NCI-H1417 (cell line): ENCODE measurements around the gene SDF2L1.
"Not testable (repeated sequence)": the region's sequence is repeated elsewhere in the genome, so short reads cannot be mapped to it uniquely, and the experiment has no call there.

Experiments
- DNase-seq, 3 experiments: peaks; one replicate each; lab custom pipeline; 2025; lab: John Stamatoyannopoulos, UW

Gene SDF2L1

DNA sequence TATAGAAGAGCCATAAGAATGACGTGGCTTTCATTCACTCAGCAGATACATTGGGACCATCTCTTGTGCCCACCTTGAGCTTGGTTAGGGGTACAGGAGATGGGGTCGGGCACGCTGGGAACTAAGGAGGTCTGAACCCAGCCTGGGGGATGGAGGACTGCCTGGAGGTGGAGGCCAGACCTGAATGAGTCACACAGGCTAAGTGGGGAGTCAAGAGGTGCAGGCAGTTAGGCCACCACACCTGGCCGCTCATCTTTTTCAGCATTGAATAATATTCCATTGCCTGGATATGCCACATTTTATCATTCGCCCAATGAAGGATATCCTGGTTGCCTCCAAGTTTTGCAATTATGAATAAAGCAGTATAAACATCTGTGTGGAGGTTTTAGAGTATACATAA lies 19.9 kb downstream of the SDF2L1 start:
- no peak for DNase-seq

DNA sequence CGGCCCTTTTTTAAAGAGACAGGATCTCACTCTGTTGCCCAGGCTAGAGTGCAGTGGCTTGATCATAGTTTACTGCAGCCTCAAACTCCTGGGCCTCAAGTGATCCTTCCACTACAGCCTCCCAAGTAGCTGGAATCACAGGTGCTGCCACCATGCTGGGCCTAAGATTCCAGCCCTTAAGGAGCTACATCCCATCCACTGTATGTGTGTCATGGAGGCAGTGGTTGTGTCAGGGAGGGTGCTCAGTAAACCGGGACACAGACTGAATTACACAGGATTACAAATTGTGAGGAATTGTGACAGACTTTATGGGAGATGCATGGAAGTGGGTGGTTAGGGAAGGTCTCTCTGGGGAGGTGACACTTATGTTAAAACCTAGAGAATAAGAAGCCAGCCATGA lies 21.6 kb downstream of the SDF2L1 start:
- DNase-seq = no peak

DNA sequence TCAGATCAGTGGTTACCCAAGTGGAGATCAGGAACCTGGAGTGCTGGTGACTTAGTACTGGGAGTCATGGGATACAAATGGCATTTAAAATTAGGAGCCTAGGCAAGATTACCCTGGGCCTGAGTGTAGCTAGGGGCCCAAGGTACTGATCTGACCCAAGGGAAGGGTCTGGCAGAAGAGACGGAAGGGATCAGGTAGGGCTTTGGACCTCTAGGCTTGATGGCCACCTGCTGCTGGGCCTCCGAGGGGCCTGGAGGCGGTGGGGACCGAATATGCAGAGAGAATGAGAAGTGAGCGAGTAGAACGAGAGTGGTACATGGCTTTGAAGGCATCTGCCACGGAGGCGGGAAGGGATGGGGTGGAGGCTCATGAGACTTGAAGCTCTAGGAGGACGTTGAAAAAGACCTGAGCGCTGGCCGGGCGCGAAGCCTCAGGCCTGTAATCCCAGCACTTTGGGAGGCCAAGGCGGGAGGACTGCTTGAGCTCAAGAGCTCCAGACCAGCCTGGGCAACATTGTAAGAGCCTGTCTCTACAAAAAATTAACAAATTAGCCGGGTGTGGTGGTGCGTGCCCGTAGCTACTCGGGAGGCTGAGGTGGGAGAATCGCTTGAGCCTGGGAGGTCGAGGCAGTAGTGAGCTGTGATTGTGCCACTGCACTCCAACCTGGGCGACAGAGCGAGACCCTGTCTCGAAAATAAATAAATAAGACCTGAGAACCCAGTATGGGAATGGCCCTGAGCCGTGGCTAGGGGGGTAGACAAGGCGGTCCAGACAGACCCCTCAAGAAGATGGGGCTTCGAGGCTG lies 23.1 kb downstream of the SDF2L1 start:
- no peak for DNase-seq

DNA sequence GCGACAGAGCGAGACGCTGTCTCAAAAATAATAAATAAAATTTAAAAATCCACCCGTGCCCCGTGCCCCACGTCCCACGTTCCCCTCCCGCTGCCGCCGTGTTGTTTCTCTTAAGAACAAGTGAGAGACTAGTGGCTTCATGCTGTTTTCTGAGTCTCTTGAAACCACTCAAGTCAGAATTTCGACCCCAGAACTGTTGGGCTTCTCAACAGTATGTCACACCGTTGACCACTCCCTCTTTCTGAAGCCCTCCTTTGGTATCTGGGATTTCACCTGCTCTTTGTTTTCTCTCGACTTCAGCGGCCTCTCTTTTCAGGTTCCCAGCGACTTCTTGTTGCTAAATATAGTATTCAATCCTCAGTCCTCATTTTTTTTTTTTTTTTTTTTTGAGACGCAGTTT lies 24.7 kb downstream of the SDF2L1 start:
- peak in 1 of 3 experiments; percentile 5 for DNase-seq

DNA sequence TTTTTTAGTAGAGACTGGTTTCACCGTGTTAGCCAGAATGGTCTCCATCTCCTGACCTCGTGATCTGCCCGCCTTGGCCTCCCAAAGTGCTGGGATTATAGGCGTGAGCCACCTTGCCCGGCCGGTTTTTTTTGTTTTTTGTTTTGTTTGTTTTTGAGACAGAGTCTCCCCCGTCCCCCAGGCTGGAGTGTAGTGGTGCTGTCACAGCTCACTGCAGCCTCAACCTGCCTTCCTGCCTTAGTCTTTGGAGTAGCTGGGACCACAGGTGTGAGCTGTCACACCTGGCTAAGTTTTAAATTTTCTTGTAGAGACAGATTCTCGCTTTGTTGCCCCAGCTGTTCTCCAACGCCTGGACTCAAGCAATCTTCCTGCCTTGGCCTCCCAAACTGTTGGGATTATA lies 26.9 kb downstream of the SDF2L1 start:
- no peak for DNase-seq

DNA sequence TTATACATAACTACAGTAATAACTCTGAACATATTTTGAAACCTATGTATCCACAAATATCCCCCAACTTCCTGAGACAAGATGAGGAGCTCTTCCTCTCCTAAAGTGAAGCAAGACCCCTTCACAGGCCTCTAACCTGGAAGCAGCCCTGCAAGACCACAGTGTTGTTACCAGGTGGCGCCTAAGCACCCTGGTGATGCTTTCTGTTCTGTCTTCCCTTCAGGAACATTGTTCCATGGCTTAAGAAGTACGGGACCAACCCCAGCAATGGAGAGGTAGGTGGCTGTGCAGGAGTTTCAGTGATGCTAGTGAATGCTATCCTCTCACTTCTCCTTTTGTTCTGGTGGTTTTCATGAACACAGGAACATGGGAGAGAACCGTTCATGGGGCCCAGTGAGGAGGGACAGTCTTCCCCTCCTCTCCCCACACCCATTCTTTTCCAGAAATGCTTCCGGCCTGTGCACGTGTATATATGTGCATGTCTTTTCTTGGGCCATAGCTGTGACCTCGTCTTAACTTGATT lies 30.1 kb downstream of the SDF2L1 start:
- DNase-seq = no peak

DNA sequence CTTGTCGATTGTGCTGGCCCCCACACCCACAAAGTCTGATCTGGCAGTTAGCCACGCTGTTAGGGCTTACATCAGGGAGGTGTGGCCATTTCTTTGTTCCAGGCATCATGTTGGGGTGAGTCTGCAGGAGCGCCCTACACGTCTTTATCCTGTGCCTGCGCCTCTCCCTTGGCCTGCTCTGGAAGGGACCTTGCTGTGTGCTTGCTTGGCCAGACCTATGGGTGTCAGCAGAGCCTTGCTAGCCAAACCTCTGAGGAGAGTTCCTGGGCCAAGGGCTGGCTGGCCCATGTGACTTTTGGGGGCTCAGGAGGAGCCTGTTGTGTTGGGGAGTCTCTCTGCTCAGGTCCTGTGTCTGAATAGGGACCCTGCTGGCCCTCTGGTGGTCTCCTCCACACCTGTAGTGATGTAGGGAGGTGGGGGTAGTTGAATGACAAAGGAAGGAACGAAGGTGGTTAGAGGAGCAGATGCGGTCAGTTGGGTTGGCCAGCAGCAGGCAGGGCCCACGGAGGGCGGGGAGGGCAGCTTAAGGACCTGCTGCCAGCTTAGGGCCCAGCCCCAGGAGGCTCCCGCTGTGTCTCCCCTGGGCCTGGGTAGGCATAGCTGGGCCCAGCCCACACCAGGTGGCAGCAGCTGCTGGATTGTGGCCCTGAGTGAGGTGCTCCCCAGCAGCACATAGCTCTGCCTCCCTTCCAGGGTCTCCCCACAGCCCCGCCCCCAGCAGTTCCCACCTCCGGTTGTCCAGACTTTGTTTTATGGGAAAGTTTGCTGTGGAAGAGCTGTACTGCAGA lies 31.6 kb downstream of the SDF2L1 start:
- DNase-seq = no peak

DNA sequence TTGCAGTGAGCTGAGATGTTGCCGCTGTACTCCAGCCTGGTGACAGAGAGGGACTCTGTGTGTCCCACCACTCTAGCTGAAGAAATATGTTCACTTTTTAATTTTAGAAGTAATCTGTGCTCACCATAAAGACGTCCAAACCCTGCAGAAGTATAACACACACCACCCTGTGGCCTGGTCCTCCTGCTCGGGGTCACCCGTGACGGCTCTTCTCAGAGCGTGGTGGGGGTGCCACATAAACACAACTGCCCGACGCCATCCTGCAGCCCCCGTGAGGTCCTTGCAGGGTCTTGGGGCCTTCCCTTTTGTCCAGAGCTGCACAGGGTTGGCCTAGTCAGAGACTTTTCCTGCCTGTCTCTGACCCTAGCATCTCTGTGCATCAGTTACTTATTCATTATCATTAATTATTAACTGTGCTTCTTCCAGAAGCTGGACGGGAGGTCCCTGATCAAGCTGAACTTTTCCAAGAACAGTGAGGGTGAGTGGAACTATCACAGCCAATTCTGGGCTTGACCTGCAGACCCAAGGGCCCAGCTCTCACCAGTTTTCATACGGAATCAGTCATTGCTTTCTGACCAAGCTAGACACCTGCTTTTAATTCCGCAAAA lies 32.6 kb downstream of the SDF2L1 start:
- no peak for DNase-seq

DNA sequence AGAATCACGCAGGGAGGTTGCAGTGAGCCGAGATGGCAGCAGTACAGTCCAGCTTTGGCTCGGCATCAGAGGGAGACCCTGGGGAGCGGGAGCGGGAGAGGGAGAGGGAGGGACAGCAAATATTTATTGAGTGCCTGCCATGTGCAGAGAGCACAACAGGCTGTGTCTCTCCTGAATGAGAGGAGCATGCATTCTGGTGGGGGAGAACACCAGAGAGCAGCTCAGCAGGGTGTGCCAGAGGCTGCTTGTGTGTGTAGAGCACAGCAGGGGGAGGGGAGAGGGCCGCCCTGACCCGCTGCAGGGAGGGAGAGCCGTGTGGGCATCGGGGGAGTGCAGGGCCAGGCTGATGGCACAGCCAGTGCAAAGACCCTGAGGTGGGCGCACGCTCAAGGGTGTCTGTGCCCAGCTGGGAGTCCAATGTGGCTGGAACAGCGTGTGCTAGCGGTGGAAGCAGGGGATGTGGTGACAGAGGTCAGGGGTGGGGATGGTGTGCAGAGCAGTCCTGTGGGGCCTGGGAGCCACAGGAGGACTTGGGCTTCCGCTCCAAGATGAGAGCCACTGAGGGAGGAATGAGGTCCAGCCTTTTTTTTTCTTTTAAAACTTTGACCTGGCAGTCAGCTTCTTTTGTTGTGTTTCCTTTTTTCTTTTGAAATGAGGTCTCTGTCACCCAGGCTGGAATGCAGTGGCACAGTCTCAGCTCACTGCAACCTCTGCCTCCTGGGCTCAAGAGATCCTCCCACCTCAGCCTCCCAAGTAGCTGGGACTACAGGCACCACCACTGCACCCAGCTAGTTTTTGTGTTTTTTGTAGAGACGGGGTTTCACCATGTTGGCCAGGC lies 35.7 kb downstream of the SDF2L1 start:
- peak; percentile 5 to 64 (median 44) for DNase-seq

DNA sequence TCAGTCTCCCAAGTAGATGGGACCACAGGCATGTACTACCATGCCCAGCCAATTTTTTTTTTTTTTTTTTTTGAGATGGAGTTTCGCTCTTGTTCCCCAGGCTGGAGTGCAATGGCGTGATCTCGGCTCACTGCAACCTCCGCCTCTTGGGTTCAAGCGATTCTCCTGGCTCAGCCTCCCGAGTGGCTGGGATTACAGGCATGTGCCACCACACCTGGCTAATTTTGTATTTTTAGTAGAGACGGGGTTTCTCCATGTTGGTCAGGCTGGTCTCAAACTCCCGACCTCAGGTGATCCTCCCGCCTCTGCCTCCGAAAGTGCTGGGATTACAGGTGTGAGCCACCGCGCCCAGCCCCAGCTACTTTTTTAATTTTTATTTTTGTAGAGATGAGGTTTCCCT lies 36.7 kb downstream of the SDF2L1 start:
- DNase-seq = not testable (repeated sequence)

DNA sequence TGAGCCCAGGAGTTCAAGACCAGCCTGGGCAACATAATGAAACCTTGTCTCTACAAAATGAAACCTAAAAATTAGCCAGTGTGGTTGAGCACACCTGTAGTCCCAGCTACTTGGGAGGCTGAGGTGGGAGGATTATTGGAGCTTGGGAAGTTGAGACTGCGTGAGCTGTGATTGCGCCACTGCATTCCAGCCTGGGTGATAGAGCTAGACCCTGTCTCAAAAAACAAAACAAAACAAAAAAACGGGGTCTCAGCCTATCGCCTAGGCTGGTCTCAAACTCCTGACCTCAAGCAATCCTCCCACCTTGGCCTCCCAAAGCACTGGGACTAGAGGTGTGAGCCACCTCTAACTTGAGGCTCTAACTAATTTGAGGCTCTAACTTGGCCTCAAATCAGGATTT lies 37.3 kb downstream of the SDF2L1 start:
- DNase-seq = no peak

DNA sequence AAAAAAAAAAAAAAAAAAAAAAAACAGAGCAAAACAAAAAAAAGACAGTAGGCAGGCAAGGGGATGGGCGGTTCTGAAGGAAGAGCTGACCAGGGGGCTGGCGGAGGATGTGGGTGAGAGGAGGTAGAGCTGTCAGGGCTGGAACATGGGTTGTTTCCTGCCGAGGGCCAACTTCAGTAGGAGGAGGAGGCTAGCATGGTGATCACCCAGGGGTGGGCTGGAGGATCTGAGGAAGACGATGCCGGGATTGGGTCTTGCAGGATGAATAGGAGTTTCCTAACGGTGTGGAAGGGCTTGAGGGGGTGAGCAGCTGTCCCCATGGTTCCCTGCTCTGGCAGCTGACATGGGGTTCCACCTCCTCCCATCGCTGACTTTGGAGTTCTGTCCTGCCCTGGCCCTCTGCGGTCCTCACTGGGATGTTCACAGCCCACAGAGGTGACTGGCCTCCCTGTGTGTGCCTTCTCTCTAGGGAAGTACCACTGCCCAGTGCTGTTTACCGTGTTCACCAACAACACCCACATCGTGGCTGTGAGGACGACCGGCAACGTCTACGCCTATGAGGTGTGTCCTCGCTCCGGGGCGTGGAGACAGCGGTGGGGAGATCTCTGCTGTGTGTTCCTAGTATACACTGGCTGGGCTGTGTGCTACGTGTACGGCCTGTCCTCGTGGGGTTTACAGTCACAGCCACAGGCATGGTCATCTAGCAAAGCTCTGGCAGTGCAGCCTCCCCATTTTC lies 38.9 kb downstream of the SDF2L1 start:
- DNase-seq = no peak

DNA sequence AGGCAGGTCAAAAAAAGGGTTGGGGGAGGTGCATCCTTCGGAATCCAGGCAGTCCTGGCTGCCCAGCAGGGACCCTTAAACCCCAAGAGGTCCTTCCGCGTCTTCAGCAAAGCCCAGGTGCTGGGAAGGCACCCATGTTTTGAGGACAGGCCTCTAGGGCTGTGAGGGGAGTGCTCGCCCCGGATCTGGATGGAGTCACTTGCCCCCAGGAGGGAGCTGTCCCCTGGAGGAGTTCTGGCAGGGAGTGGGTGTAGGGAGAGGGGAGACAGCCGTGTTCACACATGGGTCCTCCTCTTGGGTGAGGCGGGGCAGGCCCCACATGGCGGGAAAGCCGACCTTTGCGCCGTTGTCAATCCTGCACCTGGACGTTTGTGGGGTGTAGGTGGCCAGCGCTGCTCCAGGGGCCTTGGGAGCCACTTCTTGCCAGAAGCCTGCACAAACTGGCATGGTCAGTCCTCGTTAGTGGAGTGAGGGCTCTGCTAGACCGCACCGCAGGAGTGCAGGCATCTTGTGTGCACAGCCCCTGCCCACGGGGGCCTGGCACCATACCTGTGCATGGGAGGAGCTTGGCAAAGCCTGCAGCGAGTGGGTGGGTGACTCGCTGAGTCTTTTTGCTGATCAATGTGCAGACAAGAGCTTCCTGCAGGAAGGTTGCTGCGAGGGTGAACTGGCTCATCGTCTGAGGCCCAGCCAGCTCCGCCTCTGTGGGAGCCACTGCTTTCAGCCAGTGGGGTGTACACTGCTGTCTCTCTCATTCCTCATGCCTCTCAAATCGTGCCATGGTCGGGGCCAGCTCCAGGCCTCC lies 39.7 kb downstream of the SDF2L1 start:
- no peak for DNase-seq

DNA sequence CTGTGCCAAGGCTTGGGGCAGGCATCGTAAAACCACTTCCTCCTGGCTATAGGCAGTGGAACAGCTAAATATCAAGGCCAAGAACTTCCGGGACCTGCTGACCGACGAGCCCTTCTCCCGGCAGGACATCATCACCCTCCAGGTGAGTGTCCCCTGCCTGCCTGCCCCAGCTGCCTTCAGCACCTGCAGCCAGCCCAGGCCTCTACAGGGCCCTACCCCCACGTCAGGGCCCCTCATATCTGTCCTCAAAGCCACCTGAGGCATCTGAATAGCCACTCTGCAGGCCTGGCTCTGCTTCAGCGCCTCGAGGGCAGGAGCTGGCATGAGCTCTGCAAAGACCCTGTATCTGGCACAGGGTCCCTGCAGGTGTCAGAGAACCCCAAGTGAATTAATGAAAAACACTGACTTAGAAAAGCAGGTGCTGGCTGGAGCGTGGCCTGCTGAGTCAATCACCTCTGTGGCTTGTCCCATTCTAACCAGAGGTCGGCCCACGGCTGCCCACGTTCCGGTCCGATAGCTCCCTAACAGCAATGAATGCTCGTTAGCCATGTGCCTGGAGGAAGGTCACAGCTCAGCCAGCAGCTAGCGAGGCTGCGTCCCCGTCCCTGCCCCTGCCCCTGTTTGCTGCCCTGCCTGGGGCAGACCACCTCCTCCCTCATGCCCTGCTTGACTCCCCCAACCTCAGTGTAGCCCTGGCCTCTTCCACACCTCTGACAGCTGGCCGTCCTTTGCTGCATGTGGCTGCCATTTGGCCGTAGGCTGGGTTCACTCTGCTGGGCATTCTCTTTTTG lies 40.5 kb downstream of the SDF2L1 start:
- peak in 1 of 3 experiments; percentile 1 for DNase-seq

DNA sequence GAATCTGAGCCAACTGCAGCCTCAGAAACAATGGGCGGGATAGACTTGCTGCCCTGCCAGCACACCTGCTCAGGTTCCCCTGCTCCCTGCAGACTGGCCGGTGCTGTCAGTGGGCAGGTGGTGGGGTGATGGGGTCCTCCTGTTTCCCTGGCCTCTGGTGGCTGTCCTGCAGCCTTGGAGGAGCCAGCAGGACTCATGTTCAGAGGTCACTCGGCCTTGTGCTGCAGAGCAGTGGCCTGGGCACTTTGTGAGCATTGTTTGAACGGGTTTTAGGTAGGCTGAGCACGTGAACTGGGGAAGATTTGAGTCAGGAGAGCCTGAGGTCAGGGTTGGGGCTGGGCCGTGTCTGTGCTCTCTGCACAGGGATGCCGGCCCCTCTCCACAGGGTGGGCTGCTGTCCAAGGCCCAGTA lies 41.3 kb downstream of the SDF2L1 start:
- DNase-seq = no peak

DNA sequence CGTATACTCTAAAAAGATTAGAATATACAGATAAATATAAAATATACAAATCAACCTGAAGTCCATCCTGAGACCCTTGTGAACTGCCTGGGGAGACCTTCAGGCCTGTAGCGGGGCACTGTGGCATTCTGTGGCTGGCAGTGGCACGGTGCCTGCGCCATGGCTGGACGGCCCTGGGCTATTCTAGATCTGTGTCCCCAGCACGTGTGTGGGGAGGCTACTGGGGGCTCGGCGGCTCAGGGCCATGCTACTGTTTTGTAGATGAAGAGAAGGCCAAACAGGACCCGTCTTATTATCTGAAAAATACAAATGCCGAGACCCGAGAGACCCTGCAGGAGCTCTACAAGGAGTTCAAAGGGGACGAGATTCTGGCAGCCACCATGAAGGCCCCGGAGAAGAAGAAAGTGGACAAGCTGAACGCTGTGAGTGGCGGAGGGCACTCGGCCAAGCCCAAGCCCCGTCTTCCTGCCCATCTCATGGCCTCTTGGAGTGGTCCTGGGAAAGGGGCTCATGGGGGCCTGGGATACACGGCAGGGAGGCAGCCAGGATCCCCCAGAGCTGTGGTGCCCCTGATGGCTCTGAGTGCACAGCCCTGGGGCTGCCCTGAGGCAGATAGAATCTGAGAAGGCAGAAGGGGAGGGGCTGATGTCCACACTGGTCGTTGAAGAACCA lies 42.5 kb downstream of the SDF2L1 start:
- DNase-seq = no peak

DNA sequence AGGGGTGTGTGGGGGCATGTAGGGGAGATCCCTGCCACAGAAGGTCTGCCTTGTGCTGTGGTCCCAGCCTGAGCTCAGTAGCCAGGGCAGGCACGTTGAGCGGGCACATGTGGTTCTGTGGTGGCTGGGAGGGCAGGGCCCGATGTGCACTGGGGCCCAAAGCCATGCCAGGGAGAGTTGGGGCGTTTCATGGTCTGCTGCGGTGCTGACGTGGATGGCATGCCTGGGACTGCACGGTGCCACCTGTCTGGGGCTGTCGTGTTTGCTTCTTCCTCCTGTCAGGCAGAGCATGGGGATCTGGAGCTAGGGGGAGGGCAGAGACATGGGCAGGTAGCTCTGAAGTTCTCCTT lies 43.0 kb downstream of the SDF2L1 start:
- DNase-seq = no peak

DNA sequence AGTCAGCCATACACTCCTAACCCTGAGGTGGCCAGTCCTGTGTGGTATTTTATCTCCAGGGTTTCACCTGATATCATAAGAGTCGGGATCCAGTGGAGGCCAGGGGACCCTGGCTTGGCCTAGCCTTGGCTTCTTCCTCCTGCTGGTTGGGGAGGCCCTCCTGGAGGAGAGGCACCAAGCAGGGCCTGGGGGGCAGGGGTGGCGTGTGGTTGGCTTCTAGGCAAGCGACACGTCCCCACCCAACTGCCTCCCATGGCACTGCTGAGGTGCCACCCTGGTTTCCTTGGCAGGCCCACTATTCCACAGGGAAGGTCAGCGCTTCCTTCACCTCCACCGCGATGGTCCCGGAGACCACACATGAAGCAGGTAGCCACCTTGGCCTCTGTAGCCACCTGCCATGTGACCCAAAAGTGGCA lies 44.1 kb downstream of the SDF2L1 start:
- no peak for DNase-seq
